Measurements from ENCODE around the gene LSM2. TPM values are rescaled to one million over a fixed set of nuclear protein-coding genes. Genes with fewer than 3 reads are reported as not detected.
A peak's percentile ranks its signal among the peaks of the same experiment; 100 is the strongest.

LSM2 gene
- total RNA-seq, 2 experiments from 2014 or later = 100 to 108 TPM

- H3K27ac Mint-ChIP-seq = peak overlapping the region; percentile 91
- H3K4me1 Mint-ChIP-seq = peaks cover 49% of the 10 kb centered on the region
- no peaks in the 10 kb centered on the region for H3K9me3 Mint-ChIP-seq
- H3K36me3 Mint-ChIP-seq (ENCODE audit: low read depth) = peaks cover 65% of the 10 kb centered on the region
- H3K27me3 Mint-ChIP-seq = no peaks in the 10 kb centered on the region
- CTCF ChIA-PET = interaction anchor here (1.1 to 2.7 kb wide), 4 partner anchors 10 to 67 kb away, joined by 3 to 10 read pairs (median 5); partner anchors contain the start of gene HSPA1B
- POLR2A ChIA-PET = interaction anchor here (1.0 to 9.1 kb wide), 13 partner anchors 10 to 342 kb away, joined by 3 to 119 read pairs (median 6); partner anchors contain the start of genes C6orf47, CLIC1, CSNK2B and DXO
- H3K4me3 Mint-ChIP-seq = peak overlapping the region; percentile 81
- DNase-seq = no peak
Observed at GRCh38 chr6:31836474-31837368, 30.0 kb upstream of the LSM2 start.

GRCh38 chr6:31836047-31836473, 29.3 kb upstream of the LSM2 start:
- DNase-seq = no peak
- Mint-ChIP-seq H3K4me1 (peaks cover 55% of the 10 kb centered on the region), H3K36me3 (ENCODE audit: low read depth) (peaks cover 64% of the 10 kb centered on the region), H3K27me3 (no peaks in the 10 kb centered on the region), H3K9me3 (no peaks in the 10 kb centered on the region), H3K4me3 (peak overlapping the region; percentile 81), H3K27ac (peak overlapping the region; percentile 91)
- ChIA-PET CTCF (interaction anchor here (0.7 to 2.7 kb wide), 6 partner anchors 9 to 260 kb away, joined by 3 to 14 read pairs (median 6); partner anchors contain the start of genes HSPA1B and NEU1), POLR2A (interaction anchor here (0.8 to 9.1 kb wide), 18 partner anchors 8 to 341 kb away, joined by 3 to 119 read pairs (median 5); partner anchors contain the start of genes C6orf47, CLIC1, CSNK2B and DDAH2)

GRCh38 chr6:31834367-31835250, 27.8 kb upstream of the LSM2 start:
- H3K36me3 Mint-ChIP-seq (ENCODE audit: low read depth) = peaks cover 64% of the 10 kb centered on the region
- ChIA-PET POLR2A (interaction anchor here (0.9 to 9.1 kb wide), 20 partner anchors 8 to 1010 kb away, joined by 3 to 119 read pairs (median 6); partner anchors contain the start of genes BAG6, C6orf47, CLIC1 and CSNK2B), CTCF (interaction anchor here (1.8 to 2.7 kb wide), 3 partner anchors 8 to 65 kb away, joined by 7 to 14 read pairs (median 10); partner anchors contain the start of genes HSPA1B and NEU1)
- DNase-seq = peak; percentile 79
- no peaks in the 10 kb centered on the region for H3K9me3 Mint-ChIP-seq
- peak overlapping the region; percentile 91 for H3K27ac Mint-ChIP-seq
- H3K4me1 Mint-ChIP-seq = peaks cover 56% of the 10 kb centered on the region
- H3K4me3 Mint-ChIP-seq = peak overlapping the region; percentile 81
- no peaks in the 10 kb centered on the region for H3K27me3 Mint-ChIP-seq

GRCh38 chr6:31831350-31832215, 24.8 kb upstream of the LSM2 start:
- no peak for DNase-seq
- Mint-ChIP-seq H3K9me3 (no peaks in the 10 kb centered on the region), H3K4me1 (peaks cover 36% of the 10 kb centered on the region), H3K4me3 (peak overlapping the region; percentile 94), H3K36me3 (ENCODE audit: low read depth) (peaks cover 37% of the 10 kb centered on the region), H3K27ac (peak overlapping the region; percentile 82), H3K27me3 (no peaks in the 10 kb centered on the region)
- ChIA-PET CTCF (interaction anchor here (1.1 to 4.2 kb wide), 13 partner anchors 13 to 209 kb away, joined by 3 to 61 read pairs (median 11); partner anchors contain the start of genes BAG6, CLIC1, DDAH2 and MSH5), POLR2A (interaction anchor here (0.9 to 9.1 kb wide), 7 partner anchors 16 to 180 kb away, joined by 3 to 119 read pairs (median 7); partner anchors contain the start of genes CLIC1, DDAH2, HSPA1A and HSPA1L)

GRCh38 chr6:31830886-31831335, 24.1 kb upstream of the LSM2 start:
- POLR2A ChIA-PET = interaction anchor here (0.8 to 9.1 kb wide), 10 partner anchors 16 to 280 kb away, joined by 3 to 119 read pairs (median 5); partner anchors contain the start of genes C6orf47, CLIC1, DDAH2 and GPANK1
- Mint-ChIP-seq H3K4me3 (peak overlapping the region; percentile 94), H3K9me3 (no peaks in the 10 kb centered on the region), H3K36me3 (ENCODE audit: low read depth) (peaks cover 30% of the 10 kb centered on the region), H3K27ac (peak overlapping the region; percentile 82), H3K4me1 (peaks cover 36% of the 10 kb centered on the region), H3K27me3 (no peaks in the 10 kb centered on the region)
- DNase-seq = no peak
- CTCF ChIA-PET = interaction anchor here (0.6 to 4.2 kb wide), 21 partner anchors 13 to 957 kb away, joined by 3 to 61 read pairs (median 7); partner anchors contain the start of genes BAG6, CLIC1, DDAH2 and GPANK1

GRCh38 chr6:31829633-31830283, 23.0 kb upstream of the LSM2 start:
- H3K27me3 Mint-ChIP-seq = no peaks in the 10 kb centered on the region
- peak overlapping the region; percentile 94 for H3K4me3 Mint-ChIP-seq
- no peaks in the 10 kb centered on the region for H3K9me3 Mint-ChIP-seq
- CTCF ChIA-PET = interaction anchor here (0.6 to 4.2 kb wide), 30 partner anchors 12 to 335 kb away, joined by 3 to 61 read pairs (median 4); partner anchors contain the start of genes ABHD16A, BAG6, CLIC1 and DDAH2
- peaks cover 22% of the 10 kb centered on the region for H3K36me3 Mint-ChIP-seq (ENCODE audit: low read depth)
- H3K4me1 Mint-ChIP-seq = peaks cover 44% of the 10 kb centered on the region
- POLR2A ChIA-PET = interaction anchor here (0.7 to 9.1 kb wide), 11 partner anchors 9 to 279 kb away, joined by 3 to 119 read pairs (median 4); partner anchors contain the start of genes CLIC1, DDAH2, GPANK1 and HSPA1A
- H3K27ac Mint-ChIP-seq = peak overlapping the region; percentile 82
- DNase-seq = no peak

- peaks cover 20% of the 10 kb centered on the region for H3K36me3 Mint-ChIP-seq (ENCODE audit: low read depth)
- H3K4me3 Mint-ChIP-seq = peak within 1 kb of the TSS; percentile 86
- POLR2A ChIA-PET = interaction anchor here (0.9 to 3.4 kb wide), 24 partner anchors 9 to 1144 kb away, joined by 3 to 70 read pairs (median 6); partner anchors contain the start of genes ABHD16A, BAG6, C6orf47 and CLIC1
- peaks cover 54% of the 10 kb centered on the region for H3K4me1 Mint-ChIP-seq
- CTCF ChIA-PET = interaction anchor here (0.6 to 2.1 kb wide), 17 partner anchors 8 to 286 kb away, joined by 3 to 15 read pairs (median 5); partner anchors contain the start of genes DDAH2, DDX39B, GPANK1 and HSPA1A
- H3K27me3 Mint-ChIP-seq = no peaks in the 10 kb centered on the region
- DNase-seq = peak; percentile 97
- H3K27ac Mint-ChIP-seq = peak within 1 kb of the TSS; percentile 96
- no peaks in the 10 kb centered on the region for H3K9me3 Mint-ChIP-seq
Observed at GRCh38 chr6:31827286-31828079, 20.7 kb upstream of the LSM2 start, which contains the start of gene HSPA1B. Gene HSPA1B, plus strand, starts transcription at chr6:31827738. Its CDS starts 213 bp downstream, at chr6:31827951.

GRCh38 chr6:31826793-31827285, 20.1 kb upstream of the LSM2 start:
- Mint-ChIP-seq H3K4me3 (peak overlapping the region; percentile 86), H3K27me3 (no peaks in the 10 kb centered on the region), H3K36me3 (ENCODE audit: low read depth) (peaks cover 20% of the 10 kb centered on the region), H3K27ac (peak overlapping the region; percentile 96), H3K4me1 (peaks cover 53% of the 10 kb centered on the region), H3K9me3 (no peaks in the 10 kb centered on the region)
- ChIA-PET CTCF (interaction anchor here (0.6 to 2.1 kb wide), 19 partner anchors 9 to 276 kb away, joined by 3 to 15 read pairs (median 5); partner anchors contain the start of genes DDAH2, GPANK1, HSPA1A and HSPA1L), POLR2A (interaction anchor here (0.9 to 3.4 kb wide), 26 partner anchors 9 to 332 kb away, joined by 3 to 70 read pairs (median 5); partner anchors contain the start of genes ABHD16A, BAG6, C6orf47 and CLIC1)
- peak; percentile 57 for DNase-seq

- CTCF ChIA-PET = no interaction called here
- Mint-ChIP-seq H3K9me3 (no peaks in the 10 kb centered on the region), H3K27ac (peak overlapping the region; percentile 96), H3K4me3 (peak overlapping the region; percentile 86), H3K27me3 (no peaks in the 10 kb centered on the region), H3K4me1 (peaks cover 48% of the 10 kb centered on the region), H3K36me3 (ENCODE audit: low read depth) (peaks cover 12% of the 10 kb centered on the region)
- DNase-seq = no peak
- POLR2A ChIA-PET = interaction anchor here (0.6 to 3.4 kb wide), 8 partner anchors 8 to 331 kb away, joined by 3 to 70 read pairs (median 4); partner anchors contain the start of genes ATF6B, C6orf47, CLIC1 and HSPA1A
Observed at GRCh38 chr6:31825553-31825952, 18.8 kb upstream of the LSM2 start.
